Hepatic stellate cell (primary cell): ENCODE results near the gene ZBTB42.

ENCODE experiments used
- DNase-seq: peaks from one replicate; pipeline ENCODE4 v3.0.0; 2011; ENCODE audit warnings: low spot score

Gene ZBTB42

GRCh38 chr14:104843442-104844305, 42.8 kb downstream of the ZBTB42 start:
- DNase-seq, result no peak

- no peak for DNase-seq
Measured at GRCh38 chr14:104844306-104845032, 43.6 kb downstream of the ZBTB42 start.

- DNase-seq, result no peak
Measured at GRCh38 chr14:104845033-104845666, 44.2 kb downstream of the ZBTB42 start.

- DNase-seq, result no peak
Measured at GRCh38 chr14:104845834-104846441, 45.0 kb downstream of the ZBTB42 start.

GRCh38 chr14:104852280-104852663, 51.4 kb downstream of the ZBTB42 start:
- DNase-seq, result peak; percentile 38
